ENCODE measurements around the gene PCBD2. TPM values are rescaled to one million over a fixed set of nuclear protein-coding genes. Genes with fewer than 3 reads are reported as not detected.
"Not testable (repeated sequence)": the region's sequence is repeated elsewhere in the genome, so short reads cannot be mapped to it uniquely, and the experiment has no call there.

PCBD2 gene
- total RNA-seq, 2 donors from 2014 or later, result 7.4 to 8.8 TPM

GRCh38 chr5:134902071-134902801 is 2.7 kb upstream of the PCBD2 start:
- peak; percentile 54 for DNase-seq (ENCODE audit: low spot score)
- intact Hi-C loops (cut with DNase I), result no loop called here

- intact Hi-C loops (cut with DNase I), result no loop called here
- peak; percentile 40 for DNase-seq (ENCODE audit: low spot score)
Measured at GRCh38 chr5:134905246-134905996, 490 bp downstream of the PCBD2 start.

- no peak for DNase-seq (ENCODE audit: low spot score)
- intact Hi-C loops (cut with DNase I), result no loop called here
Measured at GRCh38 chr5:134906811-134907210, 1.9 kb downstream of the PCBD2 start.

- DNase-seq (ENCODE audit: low spot score); intact Hi-C loops (cut with DNase I): not testable (repeated sequence)
Measured at GRCh38 chr5:134910752-134911151, 5.8 kb downstream of the PCBD2 start.

GRCh38 chr5:134911285-134912206 is 6.6 kb downstream of the PCBD2 start:
- DNase-seq (ENCODE audit: low spot score), result no peak
- intact Hi-C loops (cut with DNase I), result no loop called here

GRCh38 chr5:134913254-134913653 is 8.3 kb downstream of the PCBD2 start:
- no peak for DNase-seq (ENCODE audit: low spot score)
- intact Hi-C loops (cut with DNase I), result no loop called here

- DNase-seq (ENCODE audit: low spot score), result no peak
- intact Hi-C loops (cut with DNase I), result no loop called here
Measured at GRCh38 chr5:134913795-134914194, 8.9 kb downstream of the PCBD2 start.

- intact Hi-C loops (cut with DNase I), result no loop called here
- DNase-seq (ENCODE audit: low spot score), result no peak
Measured at GRCh38 chr5:134917070-134917815, 12.3 kb downstream of the PCBD2 start.

- no peak for DNase-seq (ENCODE audit: low spot score)
- intact Hi-C loops (cut with DNase I), result no loop called here
Measured at GRCh38 chr5:134918861-134919260, 13.9 kb downstream of the PCBD2 start.

- no peak for DNase-seq (ENCODE audit: low spot score)
- intact Hi-C loops (cut with DNase I), result no loop called here
Measured at GRCh38 chr5:134920848-134921575, 16.1 kb downstream of the PCBD2 start.

GRCh38 chr5:134932508-134932907 is 27.6 kb downstream of the PCBD2 start:
- no peak for DNase-seq (ENCODE audit: low spot score)
- intact Hi-C loops (cut with DNase I), result no loop called here

- intact Hi-C loops (cut with DNase I), result no loop called here
- DNase-seq (ENCODE audit: low spot score), result no peak
Measured at GRCh38 chr5:134934202-134934601, 29.3 kb downstream of the PCBD2 start.

GRCh38 chr5:134935711-134936602 is 31.0 kb downstream of the PCBD2 start:
- no peak for DNase-seq (ENCODE audit: low spot score)
- intact Hi-C loops (cut with DNase I), result no loop called here

GRCh38 chr5:134937526-134937925 is 32.6 kb downstream of the PCBD2 start:
- intact Hi-C loops (cut with DNase I), result no loop called here

GRCh38 chr5:134938030-134938429 is 33.1 kb downstream of the PCBD2 start:
- no peak for DNase-seq (ENCODE audit: low spot score)
- intact Hi-C loops (cut with DNase I), result no loop called here

More at GRCh38 chr5:134937526-134937925, 32.6 kb downstream of the PCBD2 start:
- no peak for DNase-seq (ENCODE audit: low spot score)

- intact Hi-C loops (cut with DNase I), result no loop called here
- DNase-seq (ENCODE audit: low spot score), result no peak
Measured at GRCh38 chr5:134939500-134939899, 34.6 kb downstream of the PCBD2 start.

- no peak for DNase-seq (ENCODE audit: low spot score)
- intact Hi-C loops (cut with DNase I), result no loop called here
Measured at GRCh38 chr5:134943547-134943946, 38.6 kb downstream of the PCBD2 start.
